ELR (cell line): Measurements from ENCODE around the gene ODAD4.

ENCODE experiments used
- DNase-seq: peaks from one replicate; pipeline ENCODE4 v3.0.0-alpha.2; 2015; ENCODE audit warnings: low read depth

Gene ODAD4

DNA sequence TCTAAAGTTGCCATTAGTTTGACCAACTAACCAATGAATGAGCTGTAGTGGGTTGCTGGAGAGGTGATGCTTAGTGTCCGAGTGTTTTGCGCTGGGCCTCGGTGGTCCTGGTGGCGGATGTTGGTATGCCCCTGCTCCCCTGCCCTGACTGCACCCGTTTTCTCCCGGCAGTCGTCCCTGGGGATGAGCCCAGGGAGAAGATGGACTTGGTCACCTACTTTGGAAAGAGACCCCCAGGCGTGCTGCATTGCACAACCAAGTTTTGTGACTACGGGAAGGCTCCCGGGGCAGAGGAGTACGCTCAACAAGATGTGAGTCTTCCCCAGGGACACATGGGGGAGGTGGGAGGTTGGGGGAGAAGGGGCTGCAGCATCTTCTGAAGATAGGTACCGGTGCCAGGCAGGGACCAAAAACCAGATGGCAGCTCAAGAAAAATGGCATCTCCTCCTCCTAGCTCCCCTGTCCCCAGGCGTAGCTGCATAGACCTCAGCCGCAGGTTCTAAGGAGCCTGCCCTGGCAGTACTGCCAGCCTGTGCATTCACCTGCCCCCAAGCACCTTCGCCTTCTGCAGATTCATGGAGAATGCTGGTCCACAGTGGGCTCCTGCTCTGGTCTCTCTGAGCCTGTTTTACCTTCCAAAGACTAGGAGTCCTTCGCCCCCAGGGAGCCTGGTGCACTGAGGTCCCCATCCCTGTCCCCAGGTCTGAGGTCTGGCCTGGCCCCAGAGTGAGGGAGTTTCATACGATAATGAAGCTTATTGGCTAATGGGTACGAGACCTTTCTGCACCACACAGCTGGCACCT, 41.5 kb downstream of the ODAD4 start:
- no peak for DNase-seq

DNA sequence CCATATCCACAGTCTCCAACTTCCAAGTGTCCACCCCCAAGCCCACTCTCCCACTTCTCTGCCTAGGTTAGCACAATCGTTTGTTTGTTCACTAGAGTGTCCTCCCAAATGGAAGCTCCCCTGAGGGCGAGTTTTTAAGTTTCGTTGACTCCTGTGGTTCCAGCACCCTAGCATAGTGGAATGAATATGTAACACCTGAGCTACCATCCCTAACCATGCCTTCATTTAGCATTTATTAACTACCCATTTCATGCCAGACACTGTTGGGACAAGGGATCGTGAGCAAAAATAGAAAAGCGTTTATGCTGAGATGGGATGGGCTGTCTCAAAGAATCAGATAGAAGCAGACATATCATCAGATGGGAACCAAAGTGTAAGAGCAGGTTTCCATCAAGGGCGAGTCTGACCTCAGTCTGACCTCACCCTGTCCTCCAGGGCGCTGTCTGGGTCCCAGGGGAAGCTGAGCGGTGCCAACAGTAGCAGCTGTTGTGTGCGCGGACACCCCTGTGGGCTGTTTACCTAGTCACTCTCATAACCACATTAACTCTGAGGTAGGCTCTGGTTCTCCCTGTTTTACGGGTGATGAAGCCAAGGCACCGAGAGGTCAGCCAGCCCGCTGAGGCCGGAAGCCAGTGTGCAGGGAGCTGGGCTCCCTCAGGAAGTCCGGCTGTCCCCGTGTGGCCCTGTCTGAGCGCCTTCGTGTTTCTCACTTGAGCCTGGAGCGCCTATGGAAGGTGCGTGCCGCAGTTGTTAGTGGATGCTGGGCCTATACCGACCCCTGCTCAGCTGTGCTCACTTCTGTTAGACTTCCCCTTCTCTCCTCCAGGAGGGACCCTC, 42.4 kb downstream of the ODAD4 start:
- no peak for DNase-seq

DNA sequence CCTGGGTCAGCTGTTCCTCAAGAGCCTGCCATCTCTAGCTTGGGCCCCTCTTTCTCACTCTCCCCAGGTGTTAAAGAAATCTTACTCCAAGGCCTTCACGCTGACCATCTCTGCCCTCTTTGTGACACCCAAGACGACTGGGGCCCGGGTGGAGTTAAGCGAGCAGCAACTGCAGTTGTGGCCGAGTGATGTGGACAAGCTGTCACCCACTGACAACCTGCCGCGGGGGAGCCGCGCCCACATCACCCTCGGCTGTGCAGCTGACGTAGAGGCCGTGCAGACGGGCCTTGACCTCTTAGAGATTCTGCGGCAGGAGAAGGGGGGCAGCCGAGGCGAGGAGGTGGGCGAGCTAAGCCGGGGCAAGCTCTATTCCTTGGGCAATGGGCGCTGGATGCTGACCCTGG, 43.0 kb downstream of the ODAD4 start:
- no peak for DNase-seq

DNA sequence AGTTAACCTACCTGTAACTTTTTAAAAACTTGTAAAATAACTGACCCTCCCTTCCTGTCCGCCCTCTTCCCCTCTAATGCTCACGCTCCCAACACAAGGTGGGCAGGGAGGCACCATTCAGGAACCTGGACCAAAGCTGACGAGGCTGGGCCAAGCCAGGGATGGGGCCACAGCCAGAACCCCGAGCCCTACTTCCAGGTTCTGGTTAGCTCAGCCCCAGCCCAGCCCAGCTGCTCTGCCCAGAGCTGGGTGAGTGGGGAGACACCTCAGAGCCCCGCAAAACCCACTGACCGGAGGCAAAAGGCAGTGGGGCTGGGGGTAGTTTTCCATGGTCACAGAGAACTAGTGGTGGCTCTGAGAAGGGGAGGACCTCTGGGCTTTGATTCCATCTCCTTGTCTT, 43.6 kb downstream of the ODAD4 start:
- DNase-seq = no peak

DNA sequence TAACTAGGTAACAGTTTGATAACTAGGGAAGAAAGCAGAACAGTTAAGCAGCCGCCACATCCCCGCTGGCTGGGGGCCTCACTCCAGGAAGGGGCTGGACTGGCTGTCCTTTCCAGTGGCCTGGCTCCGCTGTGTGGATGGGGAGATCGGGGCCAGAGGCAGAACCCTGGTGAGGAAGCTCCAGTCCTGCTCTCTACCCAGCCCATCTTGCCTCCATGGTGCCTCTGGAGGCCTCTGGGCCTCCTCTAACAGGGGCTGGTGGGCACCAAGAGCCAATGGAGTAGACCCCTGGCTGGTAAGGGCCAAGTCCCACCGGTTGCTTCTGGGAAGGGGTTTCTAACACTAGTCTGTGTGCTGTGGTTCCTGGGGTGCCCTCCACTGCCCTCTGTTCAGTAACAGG, 44.2 kb downstream of the ODAD4 start:
- no peak for DNase-seq

DNA sequence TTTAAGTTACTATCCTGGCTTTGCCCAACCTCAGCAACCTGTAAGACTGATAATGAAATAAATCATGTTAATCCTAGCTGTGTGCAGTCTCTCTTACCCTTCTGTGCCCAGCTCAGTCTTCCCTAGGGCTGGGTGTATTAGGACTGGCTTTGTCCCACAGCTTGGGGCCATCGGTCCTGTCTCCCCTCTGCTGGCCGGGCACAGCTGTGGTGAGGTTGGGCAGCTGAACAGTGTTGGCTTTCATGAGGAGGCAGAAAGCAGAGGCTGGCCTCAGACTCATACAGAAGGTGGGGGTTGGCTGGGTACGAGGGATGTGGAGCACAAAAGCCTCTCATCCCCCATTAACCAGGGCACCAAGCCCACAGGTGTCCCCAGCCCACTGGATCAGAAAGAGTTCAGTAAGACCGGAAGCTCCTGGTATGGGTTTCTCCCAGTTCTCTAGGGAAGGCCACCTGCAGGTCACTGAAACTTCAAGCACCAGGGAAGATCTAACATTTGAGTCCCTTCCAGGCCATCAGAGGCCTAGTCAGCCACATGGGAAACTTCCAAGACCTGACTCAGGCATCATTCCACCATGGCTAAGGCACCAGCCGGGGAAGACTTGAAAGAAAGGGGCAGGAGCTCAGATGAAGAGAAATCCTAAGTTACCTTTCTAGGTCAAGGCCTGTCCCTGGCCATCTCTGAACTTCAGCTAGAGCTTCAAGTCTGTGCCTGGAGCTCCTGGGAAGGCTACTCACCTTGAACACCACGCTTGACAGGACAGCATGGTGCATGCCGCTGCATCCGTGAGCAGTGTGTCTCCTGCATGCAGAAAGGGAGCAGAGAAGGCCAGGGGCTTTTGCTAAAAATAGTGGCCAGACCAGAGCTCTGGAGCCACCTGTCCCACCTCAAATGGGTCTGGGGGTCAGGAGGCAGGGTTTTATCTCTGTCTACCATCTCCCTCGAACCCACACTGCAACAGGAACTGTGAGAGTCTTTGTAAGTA, 45.0 kb downstream of the ODAD4 start:
- no peak for DNase-seq

DNA sequence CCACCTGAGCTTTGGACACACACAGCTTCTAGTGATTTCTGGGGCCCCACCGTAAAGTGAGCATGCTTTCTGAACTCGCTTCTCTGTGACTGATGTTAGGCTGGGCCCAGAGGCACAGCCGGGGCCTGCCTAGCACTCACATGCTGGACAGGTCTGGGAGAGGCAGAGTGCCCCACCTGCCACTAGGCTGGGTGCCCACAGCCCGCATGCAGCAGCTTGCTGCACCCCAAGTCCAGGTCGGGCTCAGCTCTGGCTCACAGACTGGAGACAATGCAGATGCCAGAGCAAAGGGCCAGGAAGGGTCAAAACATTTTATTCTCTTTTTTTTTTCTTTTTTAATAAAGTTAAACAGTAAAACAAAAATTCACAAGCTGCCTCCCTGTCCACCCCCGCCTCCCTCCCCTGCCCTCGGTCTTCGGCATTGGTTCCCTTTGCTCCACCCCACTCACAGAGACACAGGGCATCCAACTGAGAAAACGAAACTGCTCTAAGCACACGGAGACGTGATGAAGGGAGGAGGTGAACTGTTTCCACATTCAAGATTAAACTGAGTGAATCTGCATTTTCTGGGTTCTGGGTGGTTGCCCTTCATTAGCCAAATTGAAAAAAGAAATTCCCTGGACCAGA, 45.8 kb downstream of the ODAD4 start:
- no peak for DNase-seq

DNA sequence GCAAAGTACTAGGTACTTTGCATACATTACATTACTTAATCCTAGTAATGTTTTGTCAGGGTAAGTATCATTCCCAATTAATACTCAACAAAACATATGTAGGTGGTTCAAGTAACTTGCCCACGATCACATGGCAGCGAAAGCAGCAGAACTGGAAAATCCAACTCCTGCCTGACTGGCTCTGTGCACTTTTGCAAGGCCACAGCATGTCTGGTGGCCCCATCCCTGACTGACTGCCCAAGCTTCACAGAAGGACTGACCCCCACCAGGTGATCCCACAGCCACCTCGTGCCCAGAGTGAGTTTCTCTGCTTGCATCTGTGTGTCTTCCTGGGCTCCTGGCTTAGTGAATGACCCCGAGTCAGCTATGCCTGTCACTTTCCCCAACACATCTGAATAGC, 47.6 kb downstream of the ODAD4 start:
- no peak for DNase-seq

DNA sequence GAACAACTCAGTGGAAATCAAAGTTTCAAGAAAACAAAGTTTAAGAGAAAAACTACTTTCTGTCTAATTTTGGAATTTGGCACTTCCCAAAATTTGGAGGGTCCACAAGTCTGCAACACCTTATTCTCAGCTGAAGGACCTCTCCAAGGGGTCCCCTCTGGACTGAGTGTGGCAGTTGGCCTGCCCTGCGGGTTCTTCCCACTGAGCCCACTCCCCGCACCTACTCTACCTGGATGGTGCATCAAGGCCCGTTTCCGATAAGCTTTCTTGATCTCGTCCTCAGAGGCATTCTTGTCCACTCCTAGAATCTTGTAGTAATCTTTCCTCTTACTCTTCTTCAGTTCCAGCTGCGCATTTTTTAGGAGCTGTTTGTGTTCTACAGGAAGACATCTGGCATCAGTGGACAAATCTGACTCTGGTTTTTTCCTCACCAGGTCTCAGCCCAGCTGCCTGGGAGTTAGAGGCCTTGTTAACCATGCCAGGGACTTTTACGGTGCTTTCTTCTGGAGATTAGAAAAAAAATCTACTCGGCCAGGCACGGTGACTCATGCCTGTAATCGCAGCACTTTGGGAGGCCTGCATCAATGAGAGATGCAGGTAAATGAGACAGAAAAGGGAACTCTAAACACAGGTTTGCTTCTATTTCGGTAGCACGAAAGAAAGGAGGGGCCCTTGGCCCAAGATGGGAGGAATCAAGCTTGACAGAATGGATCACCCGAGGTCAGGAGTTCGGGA, 51.8 kb downstream of the ODAD4 start:
- DNase-seq = no peak

DNA sequence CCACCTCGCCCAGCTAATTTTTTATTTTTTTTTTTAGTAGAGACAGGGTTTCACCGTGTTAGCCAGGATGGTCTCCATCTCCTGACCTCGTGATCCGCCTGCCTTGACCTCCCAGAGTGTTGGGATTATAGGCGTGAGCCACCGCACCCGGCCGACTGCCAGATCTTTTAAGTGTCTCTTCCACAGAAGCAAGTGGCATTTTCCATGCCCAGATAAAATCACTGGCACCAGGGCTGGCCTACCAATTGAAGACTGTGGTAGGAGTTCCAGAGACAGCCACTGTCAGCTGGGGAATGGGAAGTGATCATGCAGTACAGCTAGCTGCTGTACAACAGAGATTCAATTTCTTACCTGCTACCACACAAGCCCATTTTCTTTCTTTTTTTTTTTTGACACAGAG, 54.0 kb downstream of the ODAD4 start:
- no peak for DNase-seq

DNA sequence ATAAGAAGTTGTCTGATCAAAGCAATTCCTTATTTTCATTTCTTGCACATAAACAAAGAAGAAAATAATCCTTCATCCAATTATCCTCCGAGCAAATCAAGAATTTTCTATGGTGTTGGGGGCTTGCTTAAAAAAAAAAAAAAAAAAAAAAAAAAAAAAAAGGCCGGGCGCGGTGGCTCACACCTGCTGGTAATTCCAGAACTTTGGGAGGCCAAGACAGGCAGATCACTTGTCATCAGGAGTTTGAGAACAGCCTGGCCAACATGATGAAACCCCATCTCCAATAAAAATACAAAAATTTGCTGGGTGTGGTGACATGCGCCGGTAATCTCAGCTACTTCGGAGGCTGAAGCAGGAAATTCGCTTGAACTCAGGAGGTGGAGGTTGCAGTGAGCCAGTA, 55.5 kb downstream of the ODAD4 start:
- no peak for DNase-seq

DNA sequence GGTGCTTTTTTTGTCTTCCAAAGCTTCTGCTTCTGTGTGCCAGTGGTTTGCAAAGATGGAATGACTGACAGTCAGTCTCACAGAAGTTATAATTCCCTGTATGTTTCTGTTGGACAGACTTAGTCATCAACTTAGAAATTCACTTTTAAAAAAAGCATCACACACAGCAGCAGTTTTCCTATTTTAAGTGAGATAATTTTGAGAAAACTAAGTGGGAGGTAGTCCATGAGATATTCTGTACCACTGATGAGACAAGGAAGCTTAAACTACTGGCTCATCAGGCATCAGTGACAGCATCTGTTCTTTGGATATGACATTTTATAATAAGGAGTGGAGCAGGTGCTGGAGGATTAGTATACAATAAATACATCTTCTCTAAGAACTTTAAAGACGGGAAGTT, 56.2 kb downstream of the ODAD4 start:
- no peak for DNase-seq

DNA sequence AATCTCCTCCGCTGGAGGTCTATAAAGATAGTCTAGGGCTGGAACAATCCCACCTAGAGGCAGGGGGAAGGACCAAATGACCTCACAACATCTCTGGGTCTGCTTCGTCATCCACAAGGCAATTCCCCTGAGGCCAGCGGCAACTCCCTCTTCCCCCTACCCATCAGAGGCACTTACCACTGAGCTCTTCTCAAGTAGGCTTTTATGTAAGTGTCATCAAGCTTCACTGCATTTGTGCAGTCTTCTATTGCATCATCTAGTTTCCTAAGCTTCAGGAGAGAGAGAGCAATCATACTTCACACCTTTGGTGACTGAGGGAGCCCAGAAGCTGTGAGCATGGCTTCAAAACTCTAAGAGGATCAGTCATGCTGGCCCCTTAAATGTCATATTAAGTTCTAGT, 57.2 kb downstream of the ODAD4 start:
- DNase-seq = no peak

DNA sequence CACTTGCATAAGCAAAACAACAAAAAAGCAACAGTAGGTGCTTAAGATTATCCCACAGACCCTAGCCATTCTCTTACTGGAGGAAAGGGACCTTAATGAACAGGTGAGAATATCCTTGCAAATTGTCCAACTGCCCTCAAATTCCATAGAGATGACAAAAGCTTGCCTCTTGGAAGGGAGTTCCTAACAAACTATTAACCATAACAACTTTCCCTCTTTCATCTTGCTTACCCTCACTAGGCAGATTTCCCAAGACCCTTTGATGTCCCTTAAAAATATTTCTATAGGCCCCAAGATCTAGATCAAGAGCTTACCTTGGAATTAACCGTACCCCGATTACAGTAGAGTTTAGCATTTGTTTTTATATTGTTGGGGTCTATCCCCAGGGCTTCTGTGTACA, 58.0 kb downstream of the ODAD4 start:
- no peak for DNase-seq

DNA sequence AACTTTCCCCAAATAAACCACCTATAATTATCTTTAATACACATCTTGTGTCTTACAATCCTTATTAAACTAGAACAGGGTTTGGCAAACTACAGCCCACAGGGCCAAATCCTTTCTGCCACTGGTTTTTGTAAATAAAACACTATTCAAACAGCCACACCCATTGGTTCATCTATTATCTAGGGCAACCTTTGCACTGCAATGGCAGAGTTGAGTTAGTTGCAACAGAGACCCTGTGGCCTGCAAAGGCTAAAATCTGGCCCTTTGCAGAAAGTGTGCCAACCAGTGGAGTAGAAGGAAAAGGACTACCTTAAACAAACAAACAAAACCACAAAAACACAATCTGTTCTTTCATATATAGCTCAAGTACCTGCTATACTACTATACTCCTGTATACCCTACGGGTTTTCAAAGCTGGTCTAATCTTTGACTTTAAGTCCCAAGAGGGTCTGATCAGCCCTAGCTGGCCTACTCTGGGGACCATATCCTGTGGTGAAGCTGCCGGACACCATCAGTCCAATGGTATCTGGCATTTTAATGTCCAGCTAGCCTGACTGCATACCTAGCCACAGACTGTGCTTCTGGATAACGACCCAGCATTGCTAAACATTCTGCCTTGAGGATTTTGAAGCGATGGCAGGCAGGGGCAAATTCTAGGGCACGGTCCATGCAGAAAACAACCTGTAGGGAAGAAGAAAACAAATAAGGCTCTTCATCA, 59.4 kb downstream of the ODAD4 start:
- no peak for DNase-seq

DNA sequence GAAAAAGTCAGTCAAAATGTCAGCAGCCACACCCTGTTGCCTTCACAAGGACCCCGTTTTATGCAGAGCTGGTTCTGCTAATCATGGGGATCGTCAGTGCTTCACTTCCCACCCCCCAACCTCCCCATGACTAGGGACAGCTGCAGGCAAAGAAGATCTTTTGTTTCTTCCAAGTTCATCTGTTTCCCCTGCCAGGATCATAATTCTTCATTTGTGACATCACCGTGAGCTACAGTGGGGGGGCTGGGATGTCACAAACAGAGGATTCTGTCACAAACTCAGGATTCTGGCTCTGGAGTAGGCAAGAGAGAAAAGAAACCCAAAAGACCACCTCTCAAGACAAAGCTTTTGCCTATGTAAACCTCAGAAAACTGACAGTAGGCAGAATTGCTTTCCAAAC, 62.2 kb downstream of the ODAD4 start:
- DNase-seq = no peak

DNA sequence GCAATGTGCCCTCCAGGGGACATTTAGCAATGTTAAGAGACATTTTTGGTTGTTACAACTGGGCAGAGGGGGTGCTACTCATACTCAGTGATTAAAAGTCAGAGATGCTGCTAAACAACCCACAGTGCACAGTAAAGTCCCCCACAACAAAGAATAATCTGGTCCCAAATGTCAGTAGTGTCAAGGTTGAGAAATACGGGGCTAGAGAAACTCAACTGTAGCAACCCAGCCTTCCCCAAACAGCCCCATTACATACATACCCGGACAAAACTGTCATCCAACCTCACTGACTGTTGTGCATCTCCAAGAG, 66.4 kb downstream of the ODAD4 start:
- DNase-seq = no peak

DNA sequence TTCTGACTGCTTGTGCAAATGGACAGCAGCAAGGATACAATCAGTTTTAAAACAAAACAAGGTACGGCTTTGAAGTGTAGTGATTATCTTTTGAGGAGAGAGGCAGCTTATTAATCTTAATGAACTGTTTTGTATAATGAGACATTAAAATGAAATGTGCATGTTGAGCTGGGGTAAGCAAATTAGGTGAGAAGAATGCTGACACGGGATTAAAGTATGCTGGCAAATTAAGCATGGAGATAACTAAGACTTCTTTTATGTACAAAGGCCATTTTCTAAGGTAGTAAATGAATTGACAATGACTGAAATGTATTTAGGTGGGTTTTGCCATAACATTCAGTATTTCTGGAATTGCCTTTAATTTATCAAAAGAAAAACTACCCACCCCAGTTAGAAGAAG, 68.1 kb downstream of the ODAD4 start:
- no peak for DNase-seq

DNA sequence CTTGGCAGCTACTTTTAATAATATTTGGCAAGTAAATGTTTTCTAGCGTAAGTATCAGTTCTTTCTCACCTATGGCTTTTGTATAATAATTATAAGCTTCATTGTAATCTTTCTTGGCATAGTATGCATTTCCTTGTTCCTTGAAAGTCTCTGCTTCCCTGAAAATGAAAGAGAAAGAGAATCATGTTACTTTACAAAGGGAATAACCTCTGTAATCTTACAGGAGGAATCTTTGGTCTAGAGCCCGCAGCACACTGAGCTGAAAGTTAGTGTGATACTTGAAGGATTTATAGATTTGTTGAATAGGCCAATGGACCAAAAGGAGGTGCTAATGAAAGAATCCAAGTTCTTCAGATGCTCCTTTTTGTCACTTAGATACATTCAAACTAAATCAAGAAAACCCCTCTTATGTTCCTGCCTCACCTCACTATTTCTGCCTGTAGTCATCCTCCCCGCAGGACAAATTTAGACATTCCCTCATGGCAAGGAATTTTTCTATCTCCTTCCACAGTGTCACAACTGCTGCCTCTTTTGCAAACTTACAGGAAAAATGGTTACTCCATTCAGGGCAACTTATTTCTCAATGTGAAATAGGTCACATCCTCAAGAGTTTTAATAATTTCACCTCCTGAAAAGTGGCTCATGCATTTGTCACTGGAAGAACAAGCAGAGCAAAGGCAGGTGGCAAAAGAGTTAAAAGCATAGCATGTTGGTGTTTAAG, 70.2 kb downstream of the ODAD4 start:
- DNase-seq = no peak

DNA sequence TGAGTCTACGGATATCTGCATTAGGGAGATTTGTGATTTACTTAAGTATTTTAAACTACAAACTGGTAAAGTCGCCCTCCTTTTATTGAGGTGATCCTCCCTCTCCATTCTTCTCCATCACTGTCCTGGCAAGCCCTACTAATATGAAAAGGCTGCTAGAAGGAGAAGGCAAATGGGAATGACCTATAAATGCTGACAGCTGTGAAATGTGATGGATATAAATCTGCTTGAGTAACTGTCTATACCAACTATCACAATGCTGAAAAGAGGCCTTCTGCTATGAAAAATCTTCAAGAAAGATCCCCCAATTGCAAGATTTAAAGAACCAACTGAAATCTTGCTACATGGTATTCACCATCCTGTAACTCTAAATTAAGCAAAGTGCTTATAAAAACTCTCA, 71.3 kb downstream of the ODAD4 start:
- DNase-seq = no peak
